Gastroesophageal sphincter (tissue), 3 donors: ENCODE results near the gene UGDH.

Source experiments
- POLR2A ChIP-seq, 2 donors: fragments of 450-650 bp; IDR thresholded peaks; one replicate each; pipeline ENCODE4 v1.6.1; 2017; ENCODE audit warnings: antibody characterized with exemption in 2 of 2, mild to moderate bottlenecking in 2 of 2, moderate library complexity in 1 of 2
- TF ChIP-seq, protein P1 (sequence below), 4 experiments: fragments of 200-600 bp in 2 of 4; fragments of 450-650 bp in 2 of 4; sonication (generic) in 1 of 4; IDR thresholded peaks; one replicate each; pipeline ENCODE4 v1.5.1; 2017 to 2019; ENCODE audit warnings: antibody characterized with exemption in 4 of 4, mild to moderate bottlenecking in 2 of 4, moderate library complexity in 2 of 4

DNA sequence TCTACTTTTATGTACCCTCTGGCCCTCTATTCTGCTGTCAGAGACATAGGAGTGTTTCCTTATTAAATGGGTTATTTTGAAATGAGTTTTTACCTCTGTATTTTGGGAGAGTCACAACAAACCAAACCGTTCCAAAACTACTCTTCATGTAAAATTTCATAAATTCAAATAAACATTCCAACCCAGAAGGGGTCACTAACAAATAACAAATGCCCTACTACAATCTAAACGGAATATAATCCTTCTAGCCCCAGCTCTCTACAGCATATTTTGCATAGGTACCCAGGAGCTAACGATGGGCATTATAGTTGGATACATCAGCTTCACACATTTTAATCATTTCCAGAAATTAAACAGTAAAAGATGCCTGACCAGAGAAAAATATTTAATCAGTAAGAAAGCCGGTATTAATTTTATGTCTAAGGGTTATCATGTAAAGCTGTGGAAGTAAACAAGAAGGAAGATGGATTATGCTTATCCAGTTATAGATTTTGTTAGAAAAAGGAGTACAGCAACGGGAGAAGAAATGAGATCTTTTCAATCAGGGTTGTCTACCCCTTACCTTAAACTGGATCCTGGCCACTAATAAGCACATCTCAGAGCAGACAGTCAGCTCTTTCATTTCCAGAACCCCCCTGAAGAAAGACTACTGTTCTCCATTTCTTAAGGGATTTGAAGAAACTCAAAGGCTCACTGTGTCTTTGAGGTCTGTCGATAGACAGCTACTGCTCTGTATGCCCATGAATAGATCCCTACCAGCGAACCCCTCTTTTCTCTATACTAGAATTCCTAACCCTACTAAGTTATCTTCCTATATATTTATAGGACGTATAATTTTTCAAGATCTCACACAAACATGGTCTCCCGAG lies 1.2 kb downstream of the UGDH start:
- TF ChIP-seq POLR2A (IDR thresholded peaks at IDR 0.05): no peak
- TF ChIP-seq, protein P1, sequence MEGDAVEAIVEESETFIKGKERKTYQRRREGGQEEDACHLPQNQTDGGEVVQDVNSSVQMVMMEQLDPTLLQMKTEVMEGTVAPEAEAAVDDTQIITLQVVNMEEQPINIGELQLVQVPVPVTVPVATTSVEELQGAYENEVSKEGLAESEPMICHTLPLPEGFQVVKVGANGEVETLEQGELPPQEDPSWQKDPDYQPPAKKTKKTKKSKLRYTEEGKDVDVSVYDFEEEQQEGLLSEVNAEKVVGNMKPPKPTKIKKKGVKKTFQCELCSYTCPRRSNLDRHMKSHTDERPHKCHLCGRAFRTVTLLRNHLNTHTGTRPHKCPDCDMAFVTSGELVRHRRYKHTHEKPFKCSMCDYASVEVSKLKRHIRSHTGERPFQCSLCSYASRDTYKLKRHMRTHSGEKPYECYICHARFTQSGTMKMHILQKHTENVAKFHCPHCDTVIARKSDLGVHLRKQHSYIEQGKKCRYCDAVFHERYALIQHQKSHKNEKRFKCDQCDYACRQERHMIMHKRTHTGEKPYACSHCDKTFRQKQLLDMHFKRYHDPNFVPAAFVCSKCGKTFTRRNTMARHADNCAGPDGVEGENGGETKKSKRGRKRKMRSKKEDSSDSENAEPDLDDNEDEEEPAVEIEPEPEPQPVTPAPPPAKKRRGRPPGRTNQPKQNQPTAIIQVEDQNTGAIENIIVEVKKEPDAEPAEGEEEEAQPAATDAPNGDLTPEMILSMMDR (IDR thresholded peaks at IDR 0.05): no peak
